Coronary artery (tissue), 2 donors: ENCODE measurements around the gene HYOU1.

Experiments used
- DNase-seq: peaks from one replicate; pipeline ENCODE4 v3.0.0-alpha.2; 2017; ENCODE audit warnings: low spot score
- H3K27ac ChIP-seq, 2 donors: fragments of 200-600 bp; sonication (generic); one replicate each; pipeline ENCODE4 v1.5.1; 2016 to 2019
- H3K4me3 ChIP-seq: fragments of 200-600 bp; sonication (generic); 2 replicates; pipeline ENCODE4 v1.5.1; 2016; ENCODE audit warnings: mild to moderate bottlenecking, moderate library complexity
- CTCF ChIP-seq: fragments of 200-600 bp; sonication (generic); IDR thresholded peaks from one replicate; pipeline ENCODE4 v1.5.1; 2019; ENCODE audit warnings: antibody characterized with exemption

The HYOU1 gene

DNA sequence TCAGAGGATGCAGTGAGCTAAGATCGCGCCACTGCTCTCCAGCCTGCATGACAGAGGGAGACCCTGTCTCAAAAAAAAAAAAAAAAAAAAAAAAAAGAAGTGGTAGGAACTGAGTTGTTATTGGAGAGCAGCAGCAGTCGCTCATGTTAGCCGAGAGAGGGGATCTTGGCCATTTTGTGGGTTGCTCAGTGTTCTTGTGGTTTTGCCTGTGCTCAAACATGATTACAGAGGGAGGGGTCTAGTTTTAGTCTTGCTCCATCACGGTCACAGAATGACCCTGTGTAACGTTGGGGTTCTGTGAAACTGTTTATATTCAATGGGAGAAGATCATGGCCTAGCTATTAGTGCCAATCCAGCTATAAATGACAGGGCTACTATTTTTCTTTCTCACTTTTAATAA is 42.7 kb upstream of the HYOU1 start:
- no peak overlapping the region for H3K27ac ChIP-seq
- TF ChIP-seq CTCF: no peak
- no peak for DNase-seq
- H3K4me3 ChIP-seq: no peak overlapping the region

- peak; percentile 11 for TF ChIP-seq CTCF
- peak overlapping the region; percentile 97 for H3K27ac ChIP-seq
Observed at GRCh38 chr11:119095066-119095880, 38.3 kb upstream of the HYOU1 start.

DNA sequence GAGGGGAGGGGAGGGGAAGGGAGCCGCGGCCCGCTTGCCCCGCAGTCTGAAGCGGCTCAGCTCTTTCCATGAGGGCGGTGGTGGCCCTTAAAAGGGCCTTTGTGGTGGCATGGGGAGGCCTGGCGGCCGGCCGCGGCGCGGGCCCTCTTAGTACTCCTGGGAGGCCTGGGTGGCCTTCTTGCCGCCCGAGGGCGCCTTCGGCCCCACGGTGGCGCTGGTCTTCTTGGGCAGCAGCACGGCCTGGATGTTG is 37.7 kb upstream of the HYOU1 start:
- Histone ChIP-seq H3K27ac (peak overlapping the region; percentile 97), H3K4me3 (peak overlapping the region; percentile 92)
- DNase-seq: peak; percentile 93
- TF ChIP-seq CTCF: peak; percentile 58

More at GRCh38 chr11:119095066-119095880, 38.3 kb upstream of the HYOU1 start:
- DNase-seq: peak; percentile 100
- peak overlapping the region; percentile 92 for H3K4me3 ChIP-seq

- DNase-seq: peak; percentile 80
- Histone ChIP-seq H3K4me3 (peak overlapping the region; percentile 92), H3K27ac (peak overlapping the region; percentile 97)
- no peak for TF ChIP-seq CTCF
Observed at GRCh38 chr11:119093942-119094815, 37.2 kb upstream of the HYOU1 start.

GRCh38 chr11:119092880-119093842 is 36.2 kb upstream of the HYOU1 start:
- Histone ChIP-seq H3K27ac (peak overlapping the region; percentile 47 to 97), H3K4me3 (peak overlapping the region; percentile 92)
- TF ChIP-seq CTCF: no peak
- no peak for DNase-seq

DNA sequence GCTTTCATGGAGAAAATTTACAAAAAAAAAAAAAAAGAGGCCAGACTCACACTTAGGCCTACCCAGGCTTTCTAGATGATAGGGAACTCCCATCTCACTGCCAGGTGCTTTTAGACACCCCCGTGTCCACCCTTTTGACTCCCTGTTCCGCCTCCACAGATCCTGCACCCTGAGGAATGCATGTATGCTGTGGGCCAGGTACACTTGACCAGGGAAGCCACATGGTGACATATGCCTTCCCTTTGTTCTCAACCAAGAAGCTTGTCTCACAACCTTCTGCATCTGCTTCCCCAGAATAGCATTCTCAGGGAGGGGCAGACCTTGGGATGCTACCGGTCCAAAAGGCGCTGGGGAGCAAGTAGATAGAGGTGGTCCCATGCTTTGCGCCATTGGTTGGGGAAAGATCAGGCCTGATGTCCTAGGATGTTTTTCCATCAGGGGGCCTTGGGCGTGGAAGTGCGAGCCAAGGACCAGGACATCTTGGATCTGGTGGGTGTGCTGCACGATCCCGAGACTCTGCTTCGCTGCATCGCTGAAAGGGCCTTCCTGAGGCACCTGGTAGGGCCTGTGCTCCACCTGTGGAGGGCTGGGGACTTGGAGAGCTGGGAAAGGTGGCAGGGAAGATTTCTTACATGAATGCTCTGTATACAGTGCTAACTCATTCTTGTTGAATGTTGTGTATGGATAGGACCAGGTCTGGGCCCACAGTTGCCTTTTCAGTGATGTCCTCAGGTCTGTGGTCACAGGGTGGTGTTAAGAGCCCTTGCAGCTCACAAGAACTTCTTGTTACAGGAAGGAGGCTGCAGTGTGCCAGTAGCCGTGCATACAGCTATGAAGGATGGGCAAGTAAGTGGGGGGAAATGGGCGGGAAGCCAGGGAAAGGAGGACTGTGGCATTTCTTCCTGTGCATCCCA is 35.2 kb upstream of the HYOU1 start:
- Histone ChIP-seq H3K4me3 (peak overlapping the region; percentile 92), H3K27ac (peak overlapping the region in 1 of 2 donors; percentile 47)
- DNase-seq: no peak
- TF ChIP-seq CTCF: no peak
